HG03060 (cell line): ENCODE results near the gene CDC42BPB.
"Not testable (repeated sequence)": the region's sequence is repeated elsewhere in the genome, so short reads cannot be mapped to it uniquely, and the experiment has no call there.

Source experiments
- ATAC-seq: cut with Tn5 transposase; IDR thresholded peaks from one replicate; pipeline ENCODE4 v1.9.1; 2021; ENCODE audit warnings: low read depth, moderate number of reproducible peaks; ENCODE audit not compliant: unreplicated experiment

Gene CDC42BPB

DNA sequence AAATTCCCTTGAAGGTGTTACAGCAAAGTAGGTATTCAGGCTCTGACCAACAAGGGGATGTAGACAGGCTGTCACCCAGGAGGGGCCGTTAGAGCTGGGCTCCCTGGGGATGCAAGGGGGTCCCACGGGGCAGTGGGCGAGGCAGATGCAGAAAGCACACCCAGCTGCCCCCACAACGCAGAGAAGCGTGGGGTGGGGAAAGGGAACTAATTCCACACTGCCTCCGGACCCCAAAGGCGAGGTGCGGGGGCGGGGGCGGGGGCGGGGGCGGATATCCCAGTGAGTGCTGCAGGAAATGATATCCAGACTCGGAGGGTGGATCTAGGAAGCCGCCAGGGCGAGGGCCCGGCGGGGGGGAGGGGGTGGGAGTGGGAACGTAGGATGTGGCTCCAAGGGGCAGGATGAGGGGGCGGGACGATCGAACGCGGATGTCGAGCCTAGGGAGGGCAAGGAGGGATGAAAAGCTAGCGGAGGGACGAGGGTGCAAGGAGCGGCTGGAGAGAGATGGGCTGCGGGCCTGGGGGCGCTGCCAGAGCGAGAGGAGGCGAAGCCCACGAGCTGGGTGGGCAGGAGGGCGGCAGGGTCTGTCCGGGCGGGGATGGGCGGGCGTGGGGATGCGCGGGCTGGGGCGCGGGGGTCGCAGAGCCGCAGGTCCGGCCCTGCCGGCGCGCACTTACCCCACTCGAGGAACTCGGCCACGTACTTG lies 874 bp downstream of the CDC42BPB start:
- no peak for ATAC-seq

DNA sequence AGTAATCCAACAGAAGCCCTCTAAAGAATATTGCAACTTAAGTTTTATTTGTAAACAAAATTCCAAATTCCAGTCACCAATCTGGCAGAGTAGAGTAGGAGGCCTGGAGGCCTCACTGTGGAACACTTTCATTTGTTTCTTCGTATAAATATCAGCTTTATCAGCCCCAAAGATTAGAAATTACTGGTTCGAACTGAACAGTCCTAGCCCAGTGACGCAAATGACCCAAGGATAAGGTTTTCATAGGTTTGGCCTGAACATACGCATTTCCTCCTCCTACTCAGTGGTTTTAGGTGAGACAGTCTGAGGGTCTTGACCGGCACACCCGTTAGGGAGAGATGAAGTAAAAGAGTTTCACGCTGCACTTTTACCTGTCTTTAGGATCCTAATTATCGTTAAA lies 1.7 kb downstream of the CDC42BPB start:
- ATAC-seq: no peak

- no peak for ATAC-seq
These were observed 4.9 kb downstream of the CDC42BPB start for GRCh38 chr14:103052407-103052806.

DNA sequence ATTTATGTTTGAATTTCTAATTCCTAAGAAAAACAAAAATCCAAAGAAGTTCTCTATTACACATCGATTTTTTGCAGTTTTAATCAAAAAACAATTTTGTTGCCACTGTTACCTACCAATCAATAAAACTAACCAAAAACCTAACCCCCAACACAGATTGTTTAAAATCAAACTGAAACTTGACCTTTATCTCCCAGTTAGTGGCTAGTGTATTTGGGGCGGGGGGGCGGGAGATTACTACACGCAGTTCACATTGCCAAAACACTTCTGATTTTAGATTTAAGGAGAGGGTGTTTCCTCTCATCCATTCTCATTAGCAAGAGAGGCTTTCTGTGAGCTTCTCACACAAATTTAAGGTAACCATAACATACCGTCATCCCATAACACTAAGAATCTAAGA lies 6.4 kb downstream of the CDC42BPB start:
- ATAC-seq: no peak

DNA sequence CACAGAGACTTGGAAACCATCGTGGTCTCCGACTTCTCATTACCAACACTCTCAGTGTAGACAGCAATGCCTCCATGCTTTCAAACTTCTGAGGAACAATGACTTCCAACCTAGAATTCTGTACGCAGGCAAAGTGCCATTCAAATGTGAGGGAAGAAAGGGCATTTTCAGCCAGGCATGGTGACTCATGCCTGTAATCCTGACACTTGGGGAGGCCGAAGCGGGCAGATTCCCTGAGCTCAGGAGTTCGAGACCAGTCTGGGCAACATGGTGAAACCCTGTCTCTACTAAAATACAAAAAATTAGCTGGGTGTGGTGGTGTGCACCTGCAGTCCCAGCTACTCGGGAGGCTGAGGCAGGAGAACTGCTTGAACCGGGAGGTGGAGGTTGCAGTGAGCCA lies 9.9 kb downstream of the CDC42BPB start:
- ATAC-seq: not testable (repeated sequence)

- no peak for ATAC-seq
These were observed 11.9 kb downstream of the CDC42BPB start for GRCh38 chr14:103045371-103045869.

- no peak for ATAC-seq
These were observed 13.9 kb downstream of the CDC42BPB start for GRCh38 chr14:103043257-103044015.

DNA sequence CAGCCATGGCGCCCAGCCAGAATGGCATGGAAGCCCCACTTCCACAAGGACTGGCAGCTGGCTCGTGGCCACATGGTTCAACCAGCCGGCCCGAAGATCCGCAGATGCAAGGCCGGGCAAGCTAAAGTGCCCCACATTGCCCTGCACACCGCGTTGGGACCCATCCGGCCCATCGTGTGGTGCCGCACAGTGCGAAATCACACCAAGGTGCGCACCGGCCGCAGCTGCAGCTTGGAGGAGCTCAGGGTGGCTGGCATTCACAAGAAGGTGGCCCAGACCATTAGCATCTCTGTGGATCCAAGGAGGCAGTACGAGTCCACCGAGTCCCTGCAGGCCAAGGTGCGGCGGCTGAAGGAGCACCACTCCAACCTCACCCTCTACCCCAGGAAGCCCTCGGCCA lies 15.9 kb downstream of the CDC42BPB start:
- no peak for ATAC-seq

- no peak for ATAC-seq
These were observed 23.7 kb downstream of the CDC42BPB start for GRCh38 chr14:103033681-103034096.

- no peak for ATAC-seq
These were observed 25.4 kb downstream of the CDC42BPB start for GRCh38 chr14:103031956-103032355.

- no peak for ATAC-seq
These were observed 25.8 kb downstream of the CDC42BPB start for GRCh38 chr14:103031566-103031911.

GRCh38 chr14:103030741-103031565 lies 26.4 kb downstream of the CDC42BPB start:
- ATAC-seq: no peak

GRCh38 chr14:103029936-103030335 lies 27.4 kb downstream of the CDC42BPB start:
- no peak for ATAC-seq

GRCh38 chr14:103028772-103029171 lies 28.6 kb downstream of the CDC42BPB start:
- ATAC-seq: no peak

- ATAC-seq: no peak
These were observed 29.1 kb downstream of the CDC42BPB start for GRCh38 chr14:103028161-103028767.

GRCh38 chr14:103027451-103027850 lies 29.9 kb downstream of the CDC42BPB start:
- ATAC-seq: no peak

DNA sequence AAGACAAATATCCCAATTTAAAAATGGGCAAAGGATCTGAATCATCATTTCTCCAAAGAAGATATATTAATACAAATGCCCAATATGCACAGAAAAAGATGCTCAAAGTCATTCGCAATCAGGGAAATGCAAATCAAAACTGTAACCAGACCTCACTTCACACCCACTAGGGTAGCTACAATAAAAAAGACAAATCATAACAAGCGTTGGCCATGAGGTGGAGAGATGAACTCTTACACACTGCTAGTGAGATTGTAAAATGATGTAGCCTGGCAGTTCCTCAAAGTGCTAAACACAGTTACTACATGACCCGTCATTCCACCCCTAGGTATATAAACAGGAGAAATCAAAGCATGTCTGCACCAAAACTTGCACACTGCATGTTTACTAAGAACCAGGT lies 30.4 kb downstream of the CDC42BPB start:
- no peak for ATAC-seq

- not testable (repeated sequence) for ATAC-seq
These were observed 31.2 kb downstream of the CDC42BPB start for GRCh38 chr14:103026196-103026595.

- no peak for ATAC-seq
These were observed 33.4 kb downstream of the CDC42BPB start for GRCh38 chr14:103023881-103024473.

DNA sequence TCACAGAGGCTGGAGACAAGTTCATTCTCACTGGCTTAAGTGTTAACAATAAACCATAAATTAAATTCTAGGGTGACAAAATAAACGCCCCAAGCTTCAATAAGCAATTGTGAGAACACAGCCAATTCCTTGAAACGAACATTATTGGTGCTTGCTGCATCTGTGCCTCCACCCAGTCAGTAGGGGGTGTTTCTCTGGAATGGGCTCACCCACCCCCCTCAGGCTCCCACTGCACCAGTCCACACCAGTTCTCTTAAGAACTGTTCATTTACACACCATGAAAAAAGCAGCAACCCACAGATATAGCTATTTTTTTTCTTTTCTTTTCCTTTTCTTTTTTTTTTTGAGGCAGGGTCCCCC lies 34.7 kb downstream of the CDC42BPB start:
- ATAC-seq: no peak
